ENCODE results near the gene HOXD11. TPM values are rescaled to one million over a fixed set of nuclear protein-coding genes. Genes with fewer than 3 reads are reported as not detected.

HOXD11 gene
- polyA plus RNA-seq, 1 donor from 2014 or later: not detected

GRCh38 chr2:176158186-176158591, 51.1 kb downstream of the HOXD11 start:
- H4K20me1 ChIP-seq (ENCODE audit: insufficient read depth): no peaks in the 10 kb centered on the region
- no peak for TF ChIP-seq MXI1 (conservative IDR thresholded peaks at IDR 0.05; ENCODE audit: poor library complexity, severe bottlenecking)
- TF ChIP-seq EZH2 (IDR thresholded peaks at IDR 0.05; ENCODE audit: borderline replicate concordance, insufficient read depth, low read length, poor library complexity, severe bottlenecking): peak; percentile 14
- no peak for TF ChIP-seq CTCF (IDR thresholded peaks at IDR 0.05; ENCODE audit: poor library complexity, severe bottlenecking)
- no peak for TF ChIP-seq EP300 (conservative IDR thresholded peaks at IDR 0.05; ENCODE audit: poor library complexity, severe bottlenecking)
- TF ChIP-seq POLR2AphosphoS5 (IDR thresholded peaks at IDR 0.05): peak; percentile 37
- TF ChIP-seq SMC3 (conservative IDR thresholded peaks at IDR 0.05; ENCODE audit: poor library complexity): no peak
- no peak for TF ChIP-seq REST (IDR thresholded peaks at IDR 0.05; ENCODE audit: borderline replicate concordance)
- no peak for TF ChIP-seq TAF1 (IDR thresholded peaks at IDR 0.05; ENCODE audit: low read depth)
- no peak for TF ChIP-seq RAD21 (conservative IDR thresholded peaks at IDR 0.05)
- H3K4me3 ChIP-seq (ENCODE audit: low read length): no peak overlapping the region
- no peak overlapping the region for H3K4me2 ChIP-seq (ENCODE audit: low read length)
- no peaks in the 10 kb centered on the region for H3K36me3 ChIP-seq (ENCODE audit: insufficient read depth, low read length)
- no peaks in the 10 kb centered on the region for H3K79me2 ChIP-seq (replicated peaks; ENCODE audit: insufficient read depth, low read length)
- H3F3A ChIP-seq (ENCODE audit: insufficient read depth, low read length, poor library complexity, severe bottlenecking): no peaks in the 10 kb centered on the region
- H3K9me3 ChIP-seq (ENCODE audit: low read length): peaks cover 22% of the 10 kb centered on the region
- no peaks in the 10 kb centered on the region for H3K9me2 ChIP-seq (ENCODE audit: insufficient read depth, low read length)
- peaks cover 100% of the 10 kb centered on the region for H3K27me3 ChIP-seq (ENCODE audit: insufficient read depth, low read depth, low read length)
- H2AFZ ChIP-seq (ENCODE audit: low read depth, low read length): no peak overlapping the region
- no peak overlapping the region for H3K27ac ChIP-seq (ENCODE audit: low read length)
- no peak overlapping the region for H3K9ac ChIP-seq (ENCODE audit: low read length)

- Histone ChIP-seq H3K79me2 (replicated peaks; ENCODE audit: insufficient read depth, low read length) (no peaks in the 10 kb centered on the region), H3K4me2 (ENCODE audit: low read length) (no peak overlapping the region), H3K4me3 (ENCODE audit: low read length) (no peak overlapping the region), H3K27me3 (ENCODE audit: insufficient read depth, low read depth, low read length) (peaks cover 100% of the 10 kb centered on the region), H3K27ac (ENCODE audit: low read length) (no peak overlapping the region), H3F3A (ENCODE audit: insufficient read depth, low read length, poor library complexity, severe bottlenecking) (no peaks in the 10 kb centered on the region), H3K9ac (ENCODE audit: low read length) (no peak overlapping the region), H2AFZ (ENCODE audit: low read depth, low read length) (no peak overlapping the region), H3K9me3 (ENCODE audit: low read length) (peaks cover 28% of the 10 kb centered on the region), H3K36me3 (ENCODE audit: insufficient read depth, low read length) (no peaks in the 10 kb centered on the region), H4K20me1 (ENCODE audit: insufficient read depth) (no peaks in the 10 kb centered on the region), H3K9me2 (ENCODE audit: insufficient read depth, low read length) (no peaks in the 10 kb centered on the region)
- TF ChIP-seq REST (IDR thresholded peaks at IDR 0.05; ENCODE audit: borderline replicate concordance): no peak
- TF ChIP-seq CTCF (IDR thresholded peaks at IDR 0.05; ENCODE audit: poor library complexity, severe bottlenecking): no peak
- no peak for TF ChIP-seq MXI1 (conservative IDR thresholded peaks at IDR 0.05; ENCODE audit: poor library complexity, severe bottlenecking)
- no peak for TF ChIP-seq POLR2AphosphoS5 (IDR thresholded peaks at IDR 0.05)
Measured at GRCh38 chr2:176158855-176159662, 52.0 kb downstream of the HOXD11 start.
